GM21786 (cell line): Measurements from ENCODE around the gene PANX2.
"Not testable (repeated sequence)": the region's sequence is repeated elsewhere in the genome, so short reads cannot be mapped to it uniquely, and the experiment has no call there.

ENCODE experiments used
- ATAC-seq: cut with Tn5 transposase; IDR thresholded peaks from one replicate; pipeline ENCODE4 v1.9.1; 2021; ENCODE audit not compliant: unreplicated experiment

The PANX2 gene

GRCh38 chr22:50170453-50171318 lies at the start of gene PANX2:
TSS of gene PANX2 (plus strand) at chr22:50170731. CDS start at chr22:50170731, 0 bp downstream.
- ATAC-seq = no peak

GRCh38 chr22:50121202-50121740 lies 49.3 kb upstream of the PANX2 start:
- ATAC-seq = no peak

- ATAC-seq = no peak
These were observed 47.4 kb upstream of the PANX2 start for GRCh38 chr22:50123119-50123518.

GRCh38 chr22:50125029-50125428 lies 45.5 kb upstream of the PANX2 start:
- ATAC-seq = no peak

GRCh38 chr22:50129121-50129736 lies 41.3 kb upstream of the PANX2 start:
- no peak for ATAC-seq

GRCh38 chr22:50131894-50132293 lies 38.6 kb upstream of the PANX2 start:
- no peak for ATAC-seq

- ATAC-seq = no peak
These were observed 36.0 kb upstream of the PANX2 start for GRCh38 chr22:50134481-50134880.

- ATAC-seq = no peak
These were observed 33.9 kb upstream of the PANX2 start for GRCh38 chr22:50136581-50137015.

GRCh38 chr22:50137277-50137676 lies 33.3 kb upstream of the PANX2 start:
- ATAC-seq = not testable (repeated sequence)

- ATAC-seq = no peak
These were observed 32.5 kb upstream of the PANX2 start for GRCh38 chr22:50138041-50138440.

- ATAC-seq = no peak
These were observed 31.5 kb upstream of the PANX2 start for GRCh38 chr22:50138988-50139387.

GRCh38 chr22:50139843-50140415 lies 30.6 kb upstream of the PANX2 start:
- no peak for ATAC-seq

- ATAC-seq = no peak
These were observed 29.9 kb upstream of the PANX2 start for GRCh38 chr22:50140615-50141014.

GRCh38 chr22:50141462-50141861 lies 29.1 kb upstream of the PANX2 start:
- ATAC-seq = no peak

GRCh38 chr22:50141891-50142363 lies 28.6 kb upstream of the PANX2 start:
- no peak for ATAC-seq

GRCh38 chr22:50143096-50143495 lies 27.4 kb upstream of the PANX2 start:
- ATAC-seq = no peak

GRCh38 chr22:50144005-50144614 lies 26.4 kb upstream of the PANX2 start:
- no peak for ATAC-seq

- ATAC-seq = no peak
These were observed 24.7 kb upstream of the PANX2 start for GRCh38 chr22:50145721-50146438.

GRCh38 chr22:50146439-50147238 lies 23.9 kb upstream of the PANX2 start:
- no peak for ATAC-seq
